CD14-positive monocyte (primary cell): ENCODE results near the gene MMP28. TPM values are rescaled to one million over a fixed set of nuclear protein-coding genes. Genes with fewer than 3 reads are reported as not detected.

ENCODE experiments used
- DNase-seq, 3 donors: peaks; one replicate each; pipeline ENCODE4 v3.0.0-alpha.2; 2011 to 2022
- H2AFZ ChIP-seq: 2 replicates; pipeline ENCODE4 v1.6.0; 2012; ENCODE audit warnings: mild to moderate bottlenecking, low read depth, low read length, inconsistent platforms; ENCODE audit not compliant: insufficient read depth, poor library complexity, severe bottlenecking
- H3K27ac ChIP-seq, 2 donors: 1 replicate in 1 of 2; 2 replicates in 1 of 2; pipeline ENCODE4 v1.5.1; 2012 to 2013; ENCODE audit warnings: low read length in 2 of 2, control low read depth in 1 of 2, inconsistent platforms in 1 of 2, low read depth in 1 of 2, mild to moderate bottlenecking in 1 of 2
- H3K27me3 ChIP-seq, 2 donors: one replicate each; pipeline versions ENCODE4 v1.6.0 to v1.6.1; 2011 to 2013; ENCODE audit warnings: low read length in 2 of 2; ENCODE audit not compliant: control insufficient read depth in 2 of 2, insufficient read depth in 2 of 2
- H3K36me3 ChIP-seq, 2 donors: replicated peaks in 1 of 2; 1 replicate in 1 of 2; 2 replicates in 1 of 2; pipeline versions ENCODE4 v1.5.1 to v1.6.1; 2012 to 2013; ENCODE audit warnings: low read length in 2 of 2, control low read depth in 1 of 2, inconsistent platforms in 1 of 2, mild to moderate bottlenecking in 1 of 2; ENCODE audit not compliant: insufficient read depth in 2 of 2, control insufficient read depth in 1 of 2
- H3K4me1 ChIP-seq, 2 donors: 1 replicate in 1 of 2; 2 replicates in 1 of 2; pipeline versions ENCODE4 v1.5.1 to v1.6.1; 2012 to 2013; ENCODE audit warnings: low read length in 2 of 2, control low read depth in 1 of 2, inconsistent platforms in 1 of 2, mild to moderate bottlenecking in 1 of 2, moderate library complexity in 1 of 2; ENCODE audit not compliant: insufficient read depth in 2 of 2, control insufficient read depth in 1 of 2
- H3K4me2 ChIP-seq: replicated peaks from 2 replicates; pipeline ENCODE3; 2012; ENCODE audit warnings: low read length, moderate library complexity, mild to moderate bottlenecking; ENCODE audit not compliant: poor library complexity, severe bottlenecking; ENCODE audit errors: extremely low read depth
- H3K4me3 ChIP-seq, 3 experiments: fragments of 200-600 bp in 1 of 3; sonication (generic) in 1 of 3; replicated peaks in 1 of 3; 1 replicate in 2 of 3; 2 replicates in 1 of 3; pipeline ENCODE4 v1.5.1; 2011 to 2013; ENCODE audit warnings: low read length in 3 of 3, mild to moderate bottlenecking in 3 of 3, control low read depth in 2 of 3, low read depth in 2 of 3, inconsistent platforms in 1 of 3, moderate library complexity in 1 of 3
- H3K79me2 ChIP-seq: 2 replicates; pipeline ENCODE4 v1.6.0; 2012; ENCODE audit warnings: mild to moderate bottlenecking, control low read depth, inconsistent platforms, low read length, moderate library complexity; ENCODE audit not compliant: insufficient read depth
- H3K9ac ChIP-seq: 2 replicates; pipeline ENCODE4 v1.6.0; 2017; ENCODE audit warnings: low read length, mild to moderate bottlenecking; ENCODE audit not compliant: insufficient read depth, poor library complexity, severe bottlenecking
- H3K9me3 ChIP-seq, 2 donors: replicated peaks in 1 of 2; 1 replicate in 1 of 2; 2 replicates in 1 of 2; pipeline versions ENCODE4 v1.5.1 to v1.6.1; 2012 to 2013; ENCODE audit warnings: low read length in 2 of 2, control low read depth in 1 of 2; ENCODE audit not compliant: control insufficient read depth in 1 of 2, insufficient read depth in 1 of 2
- H4K20me1 ChIP-seq: 2 replicates; pipeline ENCODE4 v1.6.0; 2012; ENCODE audit warnings: mild to moderate bottlenecking, low read length, control low read depth, moderate library complexity; ENCODE audit not compliant: insufficient read depth
- H3K27ac Mint-ChIP-seq, 7 donors: one replicate each; pipeline ENCODE4 v1.8.0; 2020; ENCODE audit warnings: mild to moderate bottlenecking in 7 of 7, mixed read lengths in 7 of 7, moderate library complexity in 6 of 7, inconsistent platforms in 2 of 7
- H3K27me3 Mint-ChIP-seq, 3 donors: one replicate each; pipeline ENCODE4 v1.8.0; 2021 to 2022; ENCODE audit warnings: low read depth in 3 of 3, mild to moderate bottlenecking in 3 of 3, mixed read lengths in 3 of 3, moderate library complexity in 3 of 3, inconsistent platforms in 1 of 3
- H3K36me3 Mint-ChIP-seq, 2 donors: one replicate each; pipeline ENCODE4 v1.8.0; 2020; ENCODE audit warnings: mixed read lengths in 2 of 2, inconsistent platforms in 1 of 2, mild to moderate bottlenecking in 1 of 2
- H3K4me1 Mint-ChIP-seq: one replicate; pipeline ENCODE4 v1.8.0; 2020; ENCODE audit warnings: mild to moderate bottlenecking, mixed read lengths
- H3K4me3 Mint-ChIP-seq, 2 donors: one replicate each; pipeline ENCODE4 v1.8.0; 2020; ENCODE audit warnings: mild to moderate bottlenecking in 2 of 2, mixed read lengths in 2 of 2, moderate library complexity in 1 of 2
- H3K9me3 Mint-ChIP-seq, 7 donors: one replicate each; pipeline ENCODE4 v1.8.0; 2020 to 2022; ENCODE audit warnings: mixed read lengths in 7 of 7, mild to moderate bottlenecking in 6 of 7, moderate library complexity in 6 of 7, inconsistent platforms in 2 of 7
- CTCF ChIP-seq: fragments of 200-600 bp; IDR thresholded peaks from one replicate; pipeline ENCODE4 v1.8.0; 2022; ENCODE audit warnings: antibody characterized with exemption, mild to moderate bottlenecking
- WGBS: methylation state at CpG from one replicate; pipeline ENCODE4 v1.1.5; 2013; ENCODE audit warnings: missing lambda C conversion rate; ENCODE audit not compliant: insufficient coverage; 5-methylcytosine and 5-hydroxymethylcytosine counted together
- intact Hi-C, 2 donors: fragments of 100-400 bp; cut with micrococcal nuclease; formaldehyde crosslinking; loops; one replicate each; pipeline versions ENCODE4 v1.15.0 to v1.15.1; 2023
- polyA plus RNA-seq, 3 donors: library from polyadenylated mRNA; depleted of rRNA in 1 of 3; unstranded in 2 of 3; stranded (reverse) in 1 of 3; fragments of 300-500 nt in 2 of 3; fragments of >200 nt in 1 of 3; fragmentation: Illumina TruSeq in 2 of 3; gene quantifications; 1 replicate in 2 of 3; 2 replicates in 1 of 3; pipeline ENCODE4 v1.2.3, GENCODE V29; 2012 to 2021

The MMP28 gene
- polyA plus RNA-seq, 3 donors: not detected

- peaks cover 14% of the 10 kb centered on the region for H3K4me1 Mint-ChIP-seq
- Histone ChIP-seq H4K20me1 (no peaks in the 10 kb centered on the region), H3K4me3 (no peak within 1 kb of the TSS), H3K4me2 (no peak within 1 kb of the TSS), H3K27ac (no peak within 1 kb of the TSS), H3K79me2 (no peaks in the 10 kb centered on the region), H3K27me3 (peaks cover 3 to 13% of the 10 kb centered on the region in 2 donors), H3K9ac (no peak within 1 kb of the TSS), H3K9me3 (no peaks in the 10 kb centered on the region), H2AFZ (no peak within 1 kb of the TSS), H3K36me3 (no peaks in the 10 kb centered on the region), H3K4me1 (peaks cover 9 to 13% of the 10 kb centered on the region in 2 donors)
- peaks cover 17 to 25% (median 24%) of the 10 kb centered on the region in 3 donors for H3K27me3 Mint-ChIP-seq
- WGBS: no CpG with 5 or more reads among the region's 1 CpG
- H3K27ac Mint-ChIP-seq: no peak within 1 kb of the TSS
- TF ChIP-seq CTCF: no peak
- intact Hi-C loops: no loop called here
- peaks cover 0 to 7% (median 2%) of the 10 kb centered on the region in 7 donors for H3K9me3 Mint-ChIP-seq
- H3K4me3 Mint-ChIP-seq: no peak within 1 kb of the TSS
- DNase-seq: no peak
- no peaks in the 10 kb centered on the region for H3K36me3 Mint-ChIP-seq
These were observed 34.9 kb downstream of the MMP28 start, which contains the start of gene C17orf50 for GRCh38 chr17:35760587-35760986. C17orf50 (plus strand) TSS chr17:35760887; CDS start chr17:35760942, 55 bp downstream.

- Mint-ChIP-seq H3K27me3 (peaks cover 10 to 25% (median 11%) of the 10 kb centered on the region in 3 donors), H3K27ac (no peak overlapping the region), H3K9me3 (peaks cover 0 to 5% (median 0%) of the 10 kb centered on the region in 7 donors), H3K4me1 (peaks cover 12% of the 10 kb centered on the region), H3K4me3 (no peak overlapping the region), H3K36me3 (no peaks in the 10 kb centered on the region)
- Histone ChIP-seq H3K79me2 (no peaks in the 10 kb centered on the region), H3K4me3 (no peak overlapping the region), H4K20me1 (no peaks in the 10 kb centered on the region), H2AFZ (no peak overlapping the region), H3K9me3 (no peaks in the 10 kb centered on the region), H3K9ac (no peak overlapping the region), H3K36me3 (no peaks in the 10 kb centered on the region), H3K27me3 (peaks cover 0 to 4% of the 10 kb centered on the region in 2 donors), H3K4me1 (no peaks in the 10 kb centered on the region), H3K27ac (no peak overlapping the region), H3K4me2 (no peak overlapping the region)
- no peak for DNase-seq
- intact Hi-C loops: no loop called here
- TF ChIP-seq CTCF: no peak
These were observed 38.2 kb downstream of the MMP28 start for GRCh38 chr17:35757243-35757642.
